ENCODE results near the gene HOXB3. TPM values are rescaled to one million over a fixed set of nuclear protein-coding genes. Genes with fewer than 3 reads are reported as not detected.

The HOXB3 gene
- total and polyA plus RNA-seq, 5 experiments from 2014 or later = 0.19 to 8.1 (median 7.2) TPM; not detected in 2

- Mint-ChIP-seq H3K9me3 (no peaks in the 10 kb centered on the region), H3K4me3 (peak overlapping the region in 3 of 10 donors; percentile 10 to 24 (median 24)), H3K4me1 (peaks cover 22 to 54% (median 47%) of the 10 kb centered on the region in 4 donors), H3K27ac (no peak overlapping the region), H3K36me3 (peaks cover 0 to 3% (median 0%) of the 10 kb centered on the region in 3 donors), H3K27me3 (peaks cover 63 to 100% (median 93%) of the 10 kb centered on the region in 5 donors)
- POLR2A ChIA-PET = interaction anchor here (1.3 to 1.6 kb wide), 3 partner anchors 36 to 91 kb away, joined by 4 read pairs; no protein-coding TSS in a partner anchor
- ATAC-seq = no peak
- DNase-seq = no peak
Observed at GRCh38 chr17:48583708-48584222, 6.3 kb downstream of the HOXB3 start.

- ATAC-seq (no peak), DNase-seq (no peak)
- H3K4me1 Mint-ChIP-seq = peaks cover 24 to 60% (median 52%) of the 10 kb centered on the region in 4 donors
- no peaks in the 10 kb centered on the region for H3K9me3 Mint-ChIP-seq
- H3K36me3 Mint-ChIP-seq = peaks cover 0 to 3% (median 0%) of the 10 kb centered on the region in 3 donors
- peak overlapping the region; percentile 49 to 87 (median 68) for H3K4me3 Mint-ChIP-seq
- H3K27ac Mint-ChIP-seq = no peak overlapping the region
- H3K27me3 Mint-ChIP-seq = peaks cover 55 to 96% (median 85%) of the 10 kb centered on the region in 5 donors
- POLR2A ChIA-PET = interaction anchor here (1.3 to 1.6 kb wide), 2 partner anchors 35 to 43 kb away, joined by 4 read pairs; no protein-coding TSS in a partner anchor
Observed at GRCh38 chr17:48582750-48583069, 7.3 kb downstream of the HOXB3 start.

- Mint-ChIP-seq H3K27me3 (peaks cover 41 to 76% (median 60%) of the 10 kb centered on the region in 5 donors), H3K9me3 (no peaks in the 10 kb centered on the region), H3K36me3 (peaks cover 0 to 2% (median 0%) of the 10 kb centered on the region in 3 donors), H3K27ac (no peak overlapping the region), H3K4me3 (peak overlapping the region in 9 of 10 donors; percentile 53 to 96 (median 87)), H3K4me1 (peaks cover 13 to 62% (median 45%) of the 10 kb centered on the region in 4 donors)
- no peak for ATAC-seq
- DNase-seq = no peak
- POLR2A ChIA-PET = interaction anchor here (0.6 to 0.7 kb wide), 2 partner anchors 34 to 128 kb away, joined by 3 to 4 read pairs; no protein-coding TSS in a partner anchor
Observed at GRCh38 chr17:48579760-48580554, 10.1 kb downstream of the HOXB3 start.

- ATAC-seq = no peak
- peak overlapping the region; percentile 86 to 96 (median 90) for H3K4me3 Mint-ChIP-seq
- H3K36me3 Mint-ChIP-seq = no peaks in the 10 kb centered on the region
- DNase-seq = no peak
- H3K9me3 Mint-ChIP-seq = no peaks in the 10 kb centered on the region
- H3K4me1 Mint-ChIP-seq = peaks cover 11 to 62% (median 42%) of the 10 kb centered on the region in 4 donors
- H3K27ac Mint-ChIP-seq = peak overlapping the region in 1 of 10 donors; percentile 53
- POLR2A ChIA-PET = interaction anchor here (0.9 kb wide), 1 partner anchor 38 kb away, joined by 6 read pairs; no protein-coding TSS in a partner anchor
- H3K27me3 Mint-ChIP-seq = peaks cover 39 to 70% (median 55%) of the 10 kb centered on the region in 5 donors
Observed at GRCh38 chr17:48579471-48579759, 10.6 kb downstream of the HOXB3 start.

GRCh38 chr17:48578616-48579470 is 11.2 kb downstream of the HOXB3 start:
- Mint-ChIP-seq H3K27ac (peak overlapping the region in 9 of 10 donors; percentile 34 to 91 (median 72)), H3K9me3 (no peaks in the 10 kb centered on the region), H3K4me1 (peaks cover 11 to 60% (median 42%) of the 10 kb centered on the region in 4 donors), H3K27me3 (peaks cover 39 to 66% (median 54%) of the 10 kb centered on the region in 5 donors), H3K36me3 (no peaks in the 10 kb centered on the region), H3K4me3 (peak overlapping the region; percentile 86 to 96 (median 90))
- ATAC-seq (peak; percentile 58 to 59), DNase-seq (no peak)
- POLR2A ChIA-PET = interaction anchor here (0.9 to 2.2 kb wide), 4 partner anchors 8 to 37 kb away, joined by 3 to 9 read pairs (median 6); partner anchors contain the start of gene HOXB5

GRCh38 chr17:48577946-48578615 is 12.0 kb downstream of the HOXB3 start, which contains the start of gene HOXB4:
Gene HOXB4 (minus strand): TSS chr17:48578350. CDS start chr17:48578319, 31 bp downstream.
- ATAC-seq (peak; percentile 77 to 78), DNase-seq (peak; percentile 34 to 80 (median 56))
- Mint-ChIP-seq H3K27ac (peak within 1 kb of the TSS; percentile 43 to 91 (median 80)), H3K36me3 (no peaks in the 10 kb centered on the region), H3K9me3 (no peaks in the 10 kb centered on the region), H3K4me1 (peaks cover 11 to 65% (median 43%) of the 10 kb centered on the region in 4 donors), H3K4me3 (peak within 1 kb of the TSS; percentile 86 to 96 (median 90)), H3K27me3 (peaks cover 36 to 59% (median 54%) of the 10 kb centered on the region in 5 donors)
- POLR2A ChIA-PET = interaction anchor here (0.9 to 2.2 kb wide), 5 partner anchors 9 to 36 kb away, joined by 3 to 9 read pairs (median 5); partner anchors contain the start of gene HOXB5

- no peaks in the 10 kb centered on the region for H3K36me3 Mint-ChIP-seq
- H3K27ac Mint-ChIP-seq = peak overlapping the region in 4 of 10 donors; percentile 56 to 73 (median 60)
- peak overlapping the region; percentile 55 to 87 (median 83) for H3K4me3 Mint-ChIP-seq
- peaks cover 31 to 52% (median 48%) of the 10 kb centered on the region in 5 donors for H3K27me3 Mint-ChIP-seq
- no peaks in the 10 kb centered on the region for H3K9me3 Mint-ChIP-seq
- peak; percentile 22 to 38 for ATAC-seq
- H3K4me1 Mint-ChIP-seq = peaks cover 11 to 62% (median 41%) of the 10 kb centered on the region in 4 donors
- no peak for DNase-seq
- POLR2A ChIA-PET = interaction anchor here (1.0 to 2.2 kb wide), 4 partner anchors 9 to 34 kb away, joined by 3 to 9 read pairs (median 4); no protein-coding TSS in a partner anchor
Observed at GRCh38 chr17:48577330-48577945, 12.6 kb downstream of the HOXB3 start.

GRCh38 chr17:48576479-48577309 is 13.3 kb downstream of the HOXB3 start:
- DNase-seq = no peak
- ATAC-seq = no peak
- Mint-ChIP-seq H3K9me3 (no peaks in the 10 kb centered on the region), H3K27ac (peak overlapping the region in 2 of 10 donors; percentile 51 to 70), H3K36me3 (no peaks in the 10 kb centered on the region), H3K27me3 (peaks cover 28 to 45% (median 44%) of the 10 kb centered on the region in 5 donors), H3K4me1 (peaks cover 11 to 58% (median 38%) of the 10 kb centered on the region in 4 donors), H3K4me3 (peak overlapping the region; percentile 59 to 87 (median 83))
- POLR2A ChIA-PET = interaction anchor here (1.0 to 2.2 kb wide), 2 partner anchors 20 to 30 kb away, joined by 3 to 9 read pairs; no protein-coding TSS in a partner anchor

GRCh38 chr17:48575673-48576478 is 14.2 kb downstream of the HOXB3 start:
- Mint-ChIP-seq H3K27me3 (peaks cover 23 to 37% (median 36%) of the 10 kb centered on the region in 5 donors), H3K4me3 (peak overlapping the region in 2 of 10 donors; percentile 38 to 52), H3K4me1 (peaks cover 11 to 51% (median 31%) of the 10 kb centered on the region in 4 donors), H3K27ac (peak overlapping the region in 2 of 10 donors; percentile 19 to 79), H3K36me3 (no peaks in the 10 kb centered on the region), H3K9me3 (no peaks in the 10 kb centered on the region)
- POLR2A ChIA-PET = interaction anchor here (1.5 kb wide), 1 partner anchor 10 kb away, joined by 4 read pairs; no protein-coding TSS in a partner anchor
- DNase-seq = no peak
- no peak for ATAC-seq
